Upper lobe of left lung (tissue), 6 donors: ENCODE measurements around the gene LSM14B. TPM values are rescaled to one million over a fixed set of nuclear protein-coding genes. Genes with fewer than 3 reads are reported as not detected.

Source experiments
- ATAC-seq, 2 donors: fragments of 200-7000 bp; cut with Tn5 transposase; one replicate each; pipeline ENCODE4 v1.9.1; 2022; ENCODE audit warnings: mild to moderate bottlenecking in 2 of 2, moderate library complexity in 2 of 2; ENCODE audit not compliant: low FRiP score in 2 of 2
- DNase-seq, 2 donors: peaks; one replicate each; pipeline ENCODE4 v3.0.0-alpha.2; 2019 to 2020
- H3K27ac ChIP-seq, 4 donors: fragments of 200-600 bp; sonication (generic); one replicate each; pipeline ENCODE4 v1.5.1; 2016 to 2019
- H3K27me3 ChIP-seq, 4 donors: fragments of 200-600 bp; sonication (generic); one replicate each; pipeline ENCODE4 v1.5.1; 2017 to 2019
- H3K36me3 ChIP-seq, 4 donors: fragments of 200-600 bp; sonication (generic); one replicate each; pipeline ENCODE4 v1.5.1; 2016 to 2019
- H3K4me1 ChIP-seq, 4 donors: fragments of 200-600 bp; sonication (generic); one replicate each; pipeline ENCODE4 v1.5.1; 2018 to 2019
- H3K4me3 ChIP-seq, 4 donors: fragments of 200-600 bp; sonication (generic); one replicate each; pipeline ENCODE4 v1.5.1; 2017 to 2019; ENCODE audit warnings: mild to moderate bottlenecking in 2 of 4, moderate library complexity in 1 of 4
- H3K9me3 ChIP-seq, 4 donors: fragments of 200-600 bp; sonication (generic); one replicate each; pipeline ENCODE4 v1.5.1; 2018 to 2019
- EP300 ChIP-seq, 4 donors: sonication (generic); formaldehyde crosslinking; IDR thresholded peaks; one replicate each; pipeline ENCODE4 v1.5.1; 2017; ENCODE audit warnings: antibody characterized with exemption in 4 of 4, control low read depth in 2 of 4
- POLR2A ChIP-seq, 4 donors: fragments of 450-650 bp; IDR thresholded peaks; one replicate each; pipeline ENCODE4 v1.5.1; 2016 to 2017; ENCODE audit warnings: antibody characterized with exemption in 4 of 4, mild to moderate bottlenecking in 2 of 4
- POLR2AphosphoS5 ChIP-seq, 2 donors: sonication (generic); formaldehyde crosslinking; IDR thresholded peaks; one replicate each; pipeline ENCODE4 v1.5.1; 2017; ENCODE audit warnings: antibody characterized with exemption in 2 of 2
- WGBS, 2 donors: methylation state at CpG; one replicate each; pipeline ENCODE4 v1.1.5; 2017 to 2018; 5-methylcytosine and 5-hydroxymethylcytosine counted together
- total RNA-seq, 6 donors: library from RNA; depleted of rRNA in 4 of 6; stranded (reverse); fragments of >200 nt in 4 of 6; gene quantifications; one replicate each; pipeline versions ENCODE4 v1.1.0 to v1.2.1, GENCODE V29; 2016 to 2021
- TF ChIP-seq, protein P1 (sequence below), 6 experiments: fragments of 450-650 bp in 4 of 6; fragments of 200-600 bp in 2 of 6; sonication (generic) in 2 of 6; IDR thresholded peaks; one replicate each; pipeline ENCODE4 v1.5.1; 2016 to 2019; ENCODE audit warnings: antibody characterized with exemption in 6 of 6
- donor health status: DM: no; HTN: no; CAD: no; lungs with moderate emphysema.
- donor health status: DM: no; HTN: yes; CAD: no; lungs with severe emphysema.

Gene LSM14B
- total RNA-seq, 6 donors from 2014 or later, result 27.8 to 46.3 (median 36.4) TPM

DNA sequence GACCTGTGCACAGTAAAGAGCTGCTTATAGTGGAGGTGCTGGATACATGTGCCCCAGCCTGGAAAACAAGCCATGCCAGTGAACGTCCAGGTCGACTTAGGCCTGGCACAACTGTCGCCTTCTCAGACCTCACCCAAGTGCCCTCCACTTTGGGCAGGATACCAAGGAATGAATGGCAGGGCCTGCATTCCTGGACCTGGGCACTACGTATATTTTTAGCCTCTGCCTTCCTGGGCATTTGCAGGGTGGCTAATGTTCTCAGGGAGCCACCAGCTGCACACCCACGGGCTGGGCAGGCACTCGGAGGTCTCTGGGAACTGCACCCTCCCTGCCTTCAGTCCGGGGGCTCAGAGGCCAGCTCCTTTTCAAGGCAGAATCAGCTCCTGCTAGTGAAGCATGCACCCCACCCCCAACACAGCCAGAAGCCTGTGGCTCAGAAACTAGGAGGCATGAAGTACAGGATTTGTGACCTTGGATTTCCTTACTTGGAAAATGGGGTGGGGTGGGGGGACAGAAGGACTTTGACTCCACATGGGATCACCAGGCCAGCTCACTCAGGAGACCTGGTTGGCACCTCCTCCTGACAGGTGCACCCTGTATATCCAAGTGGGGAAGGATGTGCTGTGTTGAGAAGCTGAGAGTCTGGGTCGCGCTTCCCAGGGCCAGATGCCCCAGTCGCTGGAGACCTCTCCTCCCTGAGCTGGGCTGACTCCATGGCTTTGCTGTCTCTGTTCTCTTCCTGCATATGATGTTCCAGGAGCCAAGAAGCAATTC lies 2.5 kb upstream of the LSM14B start:
- TF ChIP-seq EP300 (IDR thresholded peaks at IDR 0.05) (peak in 1 of 4 donors; percentile 6), POLR2A (IDR thresholded peaks at IDR 0.05) (peak in 1 of 4 donors; percentile 20)
- TF ChIP-seq, protein P1, sequence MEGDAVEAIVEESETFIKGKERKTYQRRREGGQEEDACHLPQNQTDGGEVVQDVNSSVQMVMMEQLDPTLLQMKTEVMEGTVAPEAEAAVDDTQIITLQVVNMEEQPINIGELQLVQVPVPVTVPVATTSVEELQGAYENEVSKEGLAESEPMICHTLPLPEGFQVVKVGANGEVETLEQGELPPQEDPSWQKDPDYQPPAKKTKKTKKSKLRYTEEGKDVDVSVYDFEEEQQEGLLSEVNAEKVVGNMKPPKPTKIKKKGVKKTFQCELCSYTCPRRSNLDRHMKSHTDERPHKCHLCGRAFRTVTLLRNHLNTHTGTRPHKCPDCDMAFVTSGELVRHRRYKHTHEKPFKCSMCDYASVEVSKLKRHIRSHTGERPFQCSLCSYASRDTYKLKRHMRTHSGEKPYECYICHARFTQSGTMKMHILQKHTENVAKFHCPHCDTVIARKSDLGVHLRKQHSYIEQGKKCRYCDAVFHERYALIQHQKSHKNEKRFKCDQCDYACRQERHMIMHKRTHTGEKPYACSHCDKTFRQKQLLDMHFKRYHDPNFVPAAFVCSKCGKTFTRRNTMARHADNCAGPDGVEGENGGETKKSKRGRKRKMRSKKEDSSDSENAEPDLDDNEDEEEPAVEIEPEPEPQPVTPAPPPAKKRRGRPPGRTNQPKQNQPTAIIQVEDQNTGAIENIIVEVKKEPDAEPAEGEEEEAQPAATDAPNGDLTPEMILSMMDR (IDR thresholded peaks at IDR 0.05), result no peak
- H3K9me3 ChIP-seq, result peaks cover 0 to under 1% (median 0%) of the 10 kb centered on the region in 4 donors
- WGBS, 2 donors, result 78 to 82% methylated on average over 5 to 10 of the region's 10 CpGs
- H3K4me1 ChIP-seq, result peaks cover 17 to 23% (median 19%) of the 10 kb centered on the region in 4 donors
- H3K4me3 ChIP-seq, result no peak overlapping the region
- peaks cover 0 to 5% (median 0%) of the 10 kb centered on the region in 4 donors for H3K36me3 ChIP-seq
- ATAC-seq (peak in 1 of 2 donors; percentile 32), DNase-seq (peak in 1 of 2 donors; percentile 80)
- peak overlapping the region; percentile 17 to 97 (median 46) for H3K27ac ChIP-seq
- peaks cover 0 to 7% (median 0%) of the 10 kb centered on the region in 4 donors for H3K27me3 ChIP-seq

- peaks cover 17 to 23% (median 19%) of the 10 kb centered on the region in 4 donors for H3K4me1 ChIP-seq
- peaks cover 4 to 10% (median 4%) of the 10 kb centered on the region in 4 donors for H3K36me3 ChIP-seq
- H3K4me3 ChIP-seq, result no peak overlapping the region
- H3K27ac ChIP-seq, result peak overlapping the region; percentile 33 to 97 (median 92)
- H3K27me3 ChIP-seq, result peaks cover 0 to 7% (median 0%) of the 10 kb centered on the region in 4 donors
- H3K9me3 ChIP-seq, result no peaks in the 10 kb centered on the region
- 93 to 94% methylated on average over 5 of the region's 5 CpGs for WGBS, 2 donors
- ATAC-seq (no peak), DNase-seq (no peak)
- TF ChIP-seq EP300 (IDR thresholded peaks at IDR 0.05) (no peak), POLR2A (IDR thresholded peaks at IDR 0.05) (no peak), POLR2AphosphoS5 (IDR thresholded peaks at IDR 0.05) (no peak)
- TF ChIP-seq, protein P1 (IDR thresholded peaks at IDR 0.05), result no peak
Observed at GRCh38 chr20:62120365-62120762, 1.9 kb upstream of the LSM14B start.

DNA sequence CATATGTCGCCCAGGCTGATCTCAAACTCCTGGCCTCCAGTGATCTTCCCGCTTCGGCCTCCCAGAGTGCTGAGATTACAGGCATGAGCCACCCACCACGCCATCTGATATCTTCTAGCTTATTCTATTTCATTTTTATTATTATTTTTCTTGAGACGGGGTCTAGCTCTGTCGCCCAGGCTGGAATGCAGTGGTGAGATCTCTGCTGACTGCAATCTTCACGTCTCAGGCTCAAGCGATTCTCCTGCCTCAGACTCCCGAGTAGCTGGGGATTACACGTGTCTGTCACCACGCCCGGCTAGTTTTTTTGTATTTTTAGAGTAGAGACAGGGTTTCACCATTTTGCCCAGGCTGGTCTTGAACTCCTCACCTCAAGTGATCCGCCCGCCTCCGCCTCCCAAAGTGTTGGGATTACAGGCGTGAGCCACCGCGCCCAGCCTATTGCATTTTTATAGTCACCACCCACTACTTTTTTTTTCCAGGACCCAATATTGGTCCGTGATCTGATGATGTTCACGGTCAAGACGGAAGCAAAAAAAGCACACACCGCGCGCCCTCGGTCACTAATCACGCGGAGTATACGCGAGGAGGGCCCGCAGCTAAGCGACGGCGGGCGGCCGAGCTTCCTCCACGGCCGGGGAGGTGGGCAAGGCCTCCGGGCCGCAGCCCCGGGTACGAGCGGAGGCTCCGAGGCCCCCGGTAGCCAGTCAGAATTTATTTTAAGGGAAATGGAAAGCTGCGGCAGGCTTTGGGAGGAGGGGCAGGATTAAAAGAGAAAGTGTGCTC lies 1.1 kb upstream of the LSM14B start:
- ATAC-seq (peak in 1 of 2 donors; percentile 34), DNase-seq (peak in 1 of 2 donors; percentile 52)
- Histone ChIP-seq H3K27ac (peak overlapping the region; percentile 90 to 97 (median 94)), H3K4me3 (peak overlapping the region; percentile 47 to 99 (median 91)), H3K36me3 (peaks cover 9 to 19% (median 11%) of the 10 kb centered on the region in 4 donors), H3K27me3 (peaks cover 0 to 7% (median 0%) of the 10 kb centered on the region in 4 donors), H3K9me3 (no peaks in the 10 kb centered on the region), H3K4me1 (peaks cover 17 to 23% (median 19%) of the 10 kb centered on the region in 4 donors)
- 20 to 21% methylated on average over 38 to 45 of the region's 45 CpGs for WGBS, 2 donors
- no peak for TF ChIP-seq EP300 (IDR thresholded peaks at IDR 0.05)
- peak; percentile 4 to 32 for TF ChIP-seq POLR2AphosphoS5 (IDR thresholded peaks at IDR 0.05)
- peak in 1 of 4 donors; percentile 58 for TF ChIP-seq POLR2A (IDR thresholded peaks at IDR 0.05)

GRCh38 chr20:62122654-62123449 lies 577 bp downstream of the LSM14B start:
- Histone ChIP-seq H3K27me3 (no peaks in the 10 kb centered on the region), H3K27ac (peak overlapping the region; percentile 81 to 95 (median 86)), H3K36me3 (peaks cover 21 to 35% (median 26%) of the 10 kb centered on the region in 4 donors), H3K4me3 (peak overlapping the region; percentile 76 to 99 (median 91)), H3K4me1 (peaks cover 17 to 23% (median 19%) of the 10 kb centered on the region in 4 donors), H3K9me3 (no peaks in the 10 kb centered on the region)
- ATAC-seq (peak; percentile 17 to 36), DNase-seq (peak; percentile 66 to 93)
- WGBS, 2 donors, result 1 to 3% methylated on average over 8 to 17 of the region's 77 CpGs
- TF ChIP-seq POLR2A (IDR thresholded peaks at IDR 0.05) (peak in 1 of 4 donors; percentile 24), EP300 (IDR thresholded peaks at IDR 0.05) (no peak), POLR2AphosphoS5 (IDR thresholded peaks at IDR 0.05) (no peak)
- TF ChIP-seq, protein P1 (IDR thresholded peaks at IDR 0.05), result no peak
